Memory B cell (primary cell): Measurements from ENCODE around the gene SLC47A1.
A peak's percentile ranks its signal among the peaks of the same experiment; 100 is the strongest.
"Not testable (repeated sequence)": the region's sequence is repeated elsewhere in the genome, so short reads cannot be mapped to it uniquely, and the experiment has no call there.

ENCODE experiments used
- ATAC-seq: fragments of 150-1000 bp; cut with Tn5 transposase; 2 replicates; pipeline ENCODE4 v1.10.0; 2021; ENCODE audit warnings: low read depth, mild to moderate bottlenecking, moderate library complexity
- DNase-seq, 2 donors: peaks; one replicate each; pipeline ENCODE4 v3.0.0; 2022; ENCODE audit warnings: low spot score in 2 of 2
- H3K27ac Mint-ChIP-seq: one replicate; pipeline ENCODE4 v1.8.0; 2022; ENCODE audit warnings: mild to moderate bottlenecking, moderate library complexity, mixed read lengths
- H3K27me3 Mint-ChIP-seq: one replicate; pipeline ENCODE4 v1.8.0; 2022; ENCODE audit warnings: mixed read lengths
- H3K36me3 Mint-ChIP-seq: one replicate; pipeline ENCODE4 v1.8.0; 2022; ENCODE audit warnings: mild to moderate bottlenecking, mixed read lengths
- H3K4me1 Mint-ChIP-seq: one replicate; pipeline ENCODE4 v1.8.0; 2022; ENCODE audit warnings: mixed read lengths
- H3K4me3 Mint-ChIP-seq: one replicate; pipeline ENCODE4 v1.8.0; 2022; ENCODE audit warnings: mild to moderate bottlenecking, moderate library complexity, mixed read lengths
- H3K9me3 Mint-ChIP-seq: one replicate; pipeline ENCODE4 v1.8.0; 2022; ENCODE audit warnings: mixed read lengths

Gene SLC47A1, protein sequence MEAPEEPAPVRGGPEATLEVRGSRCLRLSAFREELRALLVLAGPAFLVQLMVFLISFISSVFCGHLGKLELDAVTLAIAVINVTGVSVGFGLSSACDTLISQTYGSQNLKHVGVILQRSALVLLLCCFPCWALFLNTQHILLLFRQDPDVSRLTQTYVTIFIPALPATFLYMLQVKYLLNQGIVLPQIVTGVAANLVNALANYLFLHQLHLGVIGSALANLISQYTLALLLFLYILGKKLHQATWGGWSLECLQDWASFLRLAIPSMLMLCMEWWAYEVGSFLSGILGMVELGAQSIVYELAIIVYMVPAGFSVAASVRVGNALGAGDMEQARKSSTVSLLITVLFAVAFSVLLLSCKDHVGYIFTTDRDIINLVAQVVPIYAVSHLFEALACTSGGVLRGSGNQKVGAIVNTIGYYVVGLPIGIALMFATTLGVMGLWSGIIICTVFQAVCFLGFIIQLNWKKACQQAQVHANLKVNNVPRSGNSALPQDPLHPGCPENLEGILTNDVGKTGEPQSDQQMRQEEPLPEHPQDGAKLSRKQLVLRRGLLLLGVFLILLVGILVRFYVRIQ

DNA sequence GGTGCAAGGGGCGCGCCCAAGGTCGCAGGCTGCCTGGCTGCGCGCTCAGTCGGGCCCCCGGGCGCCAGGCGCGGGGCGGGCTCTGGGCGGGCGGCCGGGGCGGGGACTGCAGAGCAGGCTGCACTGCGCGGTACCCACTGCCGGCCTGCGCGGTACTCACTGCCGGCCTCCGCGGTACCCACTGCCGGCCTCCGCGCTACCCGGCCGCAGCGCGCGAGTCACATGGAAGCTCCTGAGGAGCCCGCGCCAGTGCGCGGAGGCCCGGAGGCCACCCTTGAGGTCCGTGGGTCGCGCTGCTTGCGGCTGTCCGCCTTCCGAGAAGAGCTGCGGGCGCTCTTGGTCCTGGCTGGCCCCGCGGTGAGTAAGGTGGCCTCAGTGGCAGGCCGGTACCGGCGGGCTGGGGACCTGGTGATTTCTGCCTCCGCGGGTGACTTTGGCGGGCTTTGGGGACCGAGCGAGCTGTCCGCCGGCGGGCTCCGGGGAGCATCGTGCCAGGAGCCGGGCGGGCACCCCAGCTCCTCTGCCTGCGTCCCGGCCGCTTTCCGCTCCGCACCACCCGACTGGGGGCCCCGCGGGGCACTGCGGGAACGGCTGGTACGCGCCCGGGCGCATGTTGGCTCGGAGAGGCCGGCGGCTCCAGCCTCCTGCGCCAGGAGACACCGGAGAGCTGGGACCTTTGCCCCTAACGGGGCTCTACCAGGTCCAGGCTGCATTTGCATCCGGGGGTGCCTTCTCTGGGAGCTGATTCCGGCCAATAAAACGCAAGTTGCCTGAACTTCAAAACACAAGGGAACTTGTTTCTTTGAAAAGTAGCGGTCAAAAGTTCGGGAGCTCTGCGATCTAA lies at the start of gene SLC47A1:
SLC47A1 (plus strand) TSS at position 137 of the 844 bp plus-strand sequence; CDS start at position 223, 86 bp downstream.
- Mint-ChIP-seq H3K4me1 (peaks cover 7% of the 10 kb centered on the region), H3K27me3 (peaks cover 18% of the 10 kb centered on the region), H3K9me3 (no peaks in the 10 kb centered on the region), H3K4me3 (peak within 1 kb of the TSS; percentile 63), H3K36me3 (no peaks in the 10 kb centered on the region), H3K27ac (no peak within 1 kb of the TSS)
- peak; percentile 74 for ATAC-seq
- peak in 1 of 2 donors; percentile 9 for DNase-seq

DNA sequence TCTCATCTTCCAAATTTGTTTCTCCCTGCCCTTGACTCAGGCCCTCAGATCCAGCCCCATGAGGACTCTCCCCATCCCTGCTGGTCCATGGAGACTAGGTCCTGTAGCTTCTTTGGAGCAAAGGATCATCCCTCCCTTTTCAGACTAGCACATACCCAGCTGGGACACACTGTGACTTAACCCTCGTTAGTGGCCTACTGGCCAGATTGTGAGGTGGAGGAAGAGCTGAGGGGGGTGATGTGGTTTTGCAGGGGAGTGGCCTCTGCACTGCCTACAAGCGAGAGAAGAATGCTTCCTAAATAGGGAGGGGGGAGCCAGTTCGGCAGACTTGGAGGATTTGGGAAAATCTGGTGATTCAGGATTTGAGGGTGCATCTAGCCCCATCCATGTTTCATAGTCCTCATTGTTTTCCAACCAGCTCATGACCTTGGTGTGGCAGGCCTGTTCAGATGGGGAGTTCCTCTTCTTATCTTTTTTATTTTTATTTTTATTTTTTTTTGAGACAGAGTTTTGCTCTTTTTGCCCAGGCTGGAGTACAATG lies 47.8 kb upstream of the SLC47A1 start:
- Mint-ChIP-seq H3K9me3 (no peaks in the 10 kb centered on the region), H3K27me3 (peaks cover 4% of the 10 kb centered on the region), H3K27ac (no peak overlapping the region), H3K4me1 (no peaks in the 10 kb centered on the region), H3K36me3 (no peaks in the 10 kb centered on the region), H3K4me3 (no peak overlapping the region)
- no peak for DNase-seq
- no peak for ATAC-seq

DNA sequence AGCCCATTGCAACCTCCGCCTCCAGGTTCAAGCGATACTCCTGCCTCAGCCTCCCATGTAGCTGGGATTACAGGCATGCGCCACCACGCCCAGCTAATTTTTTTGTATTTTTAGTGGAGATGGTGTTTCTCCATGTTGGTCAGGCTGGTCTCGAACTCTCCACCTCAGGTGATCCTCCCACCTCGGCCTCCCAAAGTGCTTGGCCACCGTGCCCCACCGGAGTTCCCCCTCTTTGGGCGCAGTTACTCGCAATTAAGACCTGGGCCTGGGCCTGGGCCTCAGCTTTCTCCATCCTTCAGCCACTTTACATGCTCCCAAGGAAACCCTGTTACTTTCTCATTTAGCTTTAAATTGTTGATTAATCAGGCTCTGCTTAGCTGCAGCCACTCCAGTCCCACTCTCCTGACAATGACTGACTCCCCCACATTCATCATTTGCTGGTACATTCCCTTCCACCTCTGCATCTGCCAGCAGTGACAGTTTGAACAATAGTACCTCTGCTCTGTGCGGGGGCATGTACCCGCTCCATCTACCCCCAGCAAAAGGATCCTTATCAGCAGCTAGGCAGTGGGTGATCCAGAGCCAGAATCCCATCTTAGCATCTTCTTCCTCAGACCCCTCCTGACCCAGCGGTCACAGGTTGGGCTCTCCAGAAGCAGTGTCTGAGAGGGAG lies 47.2 kb upstream of the SLC47A1 start:
- H3K9me3 Mint-ChIP-seq, result no peaks in the 10 kb centered on the region
- H3K36me3 Mint-ChIP-seq, result no peaks in the 10 kb centered on the region
- ATAC-seq, result no peak
- no peak overlapping the region for H3K27ac Mint-ChIP-seq
- no peak overlapping the region for H3K4me3 Mint-ChIP-seq
- no peak for DNase-seq
- no peaks in the 10 kb centered on the region for H3K4me1 Mint-ChIP-seq
- H3K27me3 Mint-ChIP-seq, result peaks cover 6% of the 10 kb centered on the region

- H3K36me3 Mint-ChIP-seq, result no peaks in the 10 kb centered on the region
- H3K9me3 Mint-ChIP-seq, result no peaks in the 10 kb centered on the region
- peaks cover 6% of the 10 kb centered on the region for H3K27me3 Mint-ChIP-seq
- no peak overlapping the region for H3K4me3 Mint-ChIP-seq
- no peak overlapping the region for H3K27ac Mint-ChIP-seq
- ATAC-seq, result no peak
- H3K4me1 Mint-ChIP-seq, result no peaks in the 10 kb centered on the region
- DNase-seq, result no peak
Measured at GRCh38 chr17:19487024-19487600, 46.5 kb upstream of the SLC47A1 start.

- H3K4me1 Mint-ChIP-seq, result peaks cover 8% of the 10 kb centered on the region
- DNase-seq (no peak), ATAC-seq (no peak)
- H3K4me3 Mint-ChIP-seq, result no peak overlapping the region
- H3K27ac Mint-ChIP-seq, result no peak overlapping the region
- no peaks in the 10 kb centered on the region for H3K36me3 Mint-ChIP-seq
- H3K27me3 Mint-ChIP-seq, result peaks cover 6% of the 10 kb centered on the region
- no peaks in the 10 kb centered on the region for H3K9me3 Mint-ChIP-seq
Measured at GRCh38 chr17:19492141-19492540, 41.5 kb upstream of the SLC47A1 start.

GRCh38 chr17:19494961-19495806 lies 38.5 kb upstream of the SLC47A1 start:
- DNase-seq (no peak), ATAC-seq (no peak)
- Mint-ChIP-seq H3K27me3 (peaks cover 3% of the 10 kb centered on the region), H3K4me3 (no peak overlapping the region), H3K9me3 (no peaks in the 10 kb centered on the region), H3K36me3 (no peaks in the 10 kb centered on the region), H3K4me1 (peaks cover 8% of the 10 kb centered on the region), H3K27ac (peak overlapping the region; percentile 59)

- H3K36me3 Mint-ChIP-seq, result no peaks in the 10 kb centered on the region
- peak overlapping the region; percentile 3 for H3K4me3 Mint-ChIP-seq
- no peaks in the 10 kb centered on the region for H3K9me3 Mint-ChIP-seq
- DNase-seq (no peak), ATAC-seq (peak; percentile 49)
- peaks cover under 1% of the 10 kb centered on the region for H3K27me3 Mint-ChIP-seq
- peak overlapping the region; percentile 59 for H3K27ac Mint-ChIP-seq
- H3K4me1 Mint-ChIP-seq, result peaks cover 8% of the 10 kb centered on the region
Measured at GRCh38 chr17:19495828-19496528, 37.7 kb upstream of the SLC47A1 start.

GRCh38 chr17:19497624-19498023 lies 36.0 kb upstream of the SLC47A1 start:
- H3K36me3 Mint-ChIP-seq, result no peaks in the 10 kb centered on the region
- H3K4me1 Mint-ChIP-seq, result peaks cover 9% of the 10 kb centered on the region
- no peak overlapping the region for H3K27ac Mint-ChIP-seq
- no peak for DNase-seq
- ATAC-seq, result no peak
- peaks cover under 1% of the 10 kb centered on the region for H3K9me3 Mint-ChIP-seq
- H3K27me3 Mint-ChIP-seq, result no peaks in the 10 kb centered on the region
- H3K4me3 Mint-ChIP-seq, result no peak overlapping the region

GRCh38 chr17:19501219-19501618 lies 32.4 kb upstream of the SLC47A1 start:
- Mint-ChIP-seq H3K27ac (no peak overlapping the region), H3K36me3 (no peaks in the 10 kb centered on the region), H3K27me3 (no peaks in the 10 kb centered on the region), H3K4me1 (peaks cover 4% of the 10 kb centered on the region), H3K9me3 (peaks cover 2% of the 10 kb centered on the region), H3K4me3 (no peak overlapping the region)
- DNase-seq, result no peak
- no peak for ATAC-seq

DNA sequence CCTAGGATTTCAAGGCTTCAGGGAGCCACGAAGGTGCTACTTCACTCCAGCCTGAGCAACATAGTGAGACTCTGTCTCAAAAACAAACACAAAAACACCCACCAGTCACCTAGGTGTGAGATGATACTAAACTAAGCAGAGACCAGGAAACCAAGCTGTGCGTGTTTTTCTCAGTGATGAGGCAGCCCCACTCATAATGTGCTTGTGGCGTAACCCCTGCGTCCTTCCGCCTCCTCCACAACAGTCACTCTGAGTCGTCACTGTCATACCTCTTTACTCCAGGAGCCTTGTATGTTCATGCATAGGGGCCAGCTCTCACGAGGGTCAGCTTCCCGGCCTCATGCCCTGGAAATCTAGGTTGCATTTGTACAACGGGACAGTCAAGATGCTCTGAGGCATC lies 31.1 kb upstream of the SLC47A1 start:
- Mint-ChIP-seq H3K27me3 (no peaks in the 10 kb centered on the region), H3K9me3 (peaks cover 2% of the 10 kb centered on the region), H3K4me1 (peaks cover 4% of the 10 kb centered on the region), H3K4me3 (no peak overlapping the region), H3K36me3 (no peaks in the 10 kb centered on the region), H3K27ac (no peak overlapping the region)
- DNase-seq (no peak), ATAC-seq (no peak)

GRCh38 chr17:19505561-19505960 lies 28.1 kb upstream of the SLC47A1 start:
- not testable (repeated sequence) for H3K4me3 Mint-ChIP-seq, ATAC-seq

More at GRCh38 chr17:19505561-19505960, 28.1 kb upstream of the SLC47A1 start:
- H3K27me3 Mint-ChIP-seq, DNase-seq, H3K9me3 Mint-ChIP-seq, H3K27ac Mint-ChIP-seq, H3K36me3 Mint-ChIP-seq: not testable (repeated sequence)
- peaks cover 13% of the 10 kb centered on the region for H3K4me1 Mint-ChIP-seq
